OCI-LY7 (cell line): ENCODE measurements around the gene PDSS2. TPM values are rescaled to one million over a fixed set of nuclear protein-coding genes. Genes with fewer than 3 reads are reported as not detected.

Experiments
- BruUV-seq: library from RNA; stranded (reverse); fragments of 400-500 nt; replicated peaks from 2 replicates; lab custom pipeline; 2021; lab: Mats Ljungman, UMichigan
- CTCF ChIA-PET: fragments of 300-600 bp; sonication (Branson Sonifier 250); formaldehyde crosslinking; loops from one replicate; lab custom pipeline; 2022; ENCODE audit warnings: antibody characterized with exemption; ENCODE audit not compliant: unreplicated experiment; lab: Charles Lee
- POLR2A ChIA-PET: fragments of 300-600 bp; sonication (Branson Sonifier 250); formaldehyde crosslinking; loops from one replicate; lab custom pipeline; 2022; ENCODE audit warnings: antibody characterized with exemption; lab: Charles Lee
- DNase-seq: peaks from one replicate; pipeline ENCODE4 v3.0.0-alpha.2; 2015; ENCODE audit warnings: low spot score
- H2AFZ ChIP-seq: fragments of 200-600 bp; sonication (generic), shearing (Covaris generic); 2 replicates; pipeline ENCODE4 v1.6.1; 2014; ENCODE audit warnings: mild to moderate bottlenecking, antibody characterized with exemption, low read length, moderate library complexity
- H3K27ac ChIP-seq: fragments of 200-600 bp; sonication (generic); 2 replicates; pipeline ENCODE4 v1.5.1; 2014; ENCODE audit warnings: mixed run types, low read depth, mild to moderate bottlenecking, moderate library complexity, low read length, inconsistent platforms; ENCODE audit not compliant: poor library complexity, severe bottlenecking
- H3K36me3 ChIP-seq: fragments of 200-600 bp; sonication (generic); 2 replicates; pipeline ENCODE4 v1.6.1; 2014; ENCODE audit warnings: mild to moderate bottlenecking, antibody characterized with exemption, low read length, moderate library complexity, mixed read lengths; ENCODE audit not compliant: insufficient read depth
- H3K4me1 ChIP-seq: fragments of 200-600 bp; sonication (generic); 2 replicates; pipeline ENCODE4 v1.5.1; 2014; ENCODE audit warnings: mild to moderate bottlenecking, low read length; ENCODE audit not compliant: insufficient read depth, poor library complexity, severe bottlenecking
- H3K4me2 ChIP-seq: fragments of 200-600 bp; sonication (generic); 2 replicates; pipeline ENCODE4 v1.6.1; 2014; ENCODE audit warnings: mild to moderate bottlenecking, low read length
- H3K4me3 ChIP-seq: fragments of 200-600 bp; sonication (generic); 2 replicates; pipeline ENCODE4 v1.5.1; 2014; ENCODE audit warnings: mild to moderate bottlenecking, low read depth, low read length; ENCODE audit not compliant: poor library complexity, severe bottlenecking
- H3K79me2 ChIP-seq: fragments of 200-600 bp; sonication (generic); 2 replicates; pipeline ENCODE4 v1.6.1; 2016; ENCODE audit warnings: low read depth, mild to moderate bottlenecking, low read length, moderate library complexity, mixed read lengths; ENCODE audit not compliant: insufficient read depth
- H3K9me2 ChIP-seq: fragments of 200-600 bp; sonication (generic); 2 replicates; pipeline ENCODE4 v1.6.1; 2016; ENCODE audit warnings: mild to moderate bottlenecking, low read length, mixed read lengths; ENCODE audit not compliant: insufficient read depth
- H3K9me3 ChIP-seq: fragments of 200-600 bp; sonication (generic); 2 replicates; pipeline ENCODE4 v1.6.1; 2014; ENCODE audit warnings: mild to moderate bottlenecking, mixed run types, low read length, mixed read lengths
- H4K20me1 ChIP-seq: fragments of 200-600 bp; sonication (generic); 2 replicates; pipeline ENCODE4 v1.6.1; 2014; ENCODE audit warnings: mild to moderate bottlenecking, antibody characterized with exemption, low read length, moderate library complexity, mixed read lengths; ENCODE audit not compliant: insufficient read depth
- CTCF ChIP-seq: fragments of 200-600 bp; sonication (generic); conservative IDR thresholded peaks from 2 replicates; pipeline ENCODE4 v1.5.1; 2014; ENCODE audit warnings: mild to moderate bottlenecking, antibody characterized with exemption, low read length, moderate library complexity, mixed read lengths
- EZH2phosphoT487 ChIP-seq: fragments of 200-600 bp; sonication (generic); IDR thresholded peaks from 2 replicates; pipeline ENCODE4 v1.6.1; 2018; ENCODE audit warnings: low read depth, borderline replicate concordance, mild to moderate bottlenecking, mixed run types, antibody characterized with exemption, low read length, moderate library complexity, mixed read lengths
- intact Hi-C: fragments of 100-400 bp; cut with micrococcal nuclease; formaldehyde crosslinking; loops from one replicate; pipeline ENCODE4 v1.10.0; 2022; ENCODE audit not compliant: unreplicated experiment
- total RNA-seq, 2 experiments: library from RNA; depleted of rRNA in 1 of 2; stranded (reverse); fragments of >200 nt in 1 of 2; shearing (Covaris generic) in 1 of 2; gene quantifications; 2 replicates each; pipeline ENCODE4 v1.2.3, GENCODE V29; 2014 to 2022

Gene PDSS2
- total RNA-seq, 2 experiments from 2014 or later = 14.7 to 24.9 TPM

- Histone ChIP-seq H4K20me1 (peaks cover 7% of the 10 kb centered on the region; the same call in 1 of the 2 replicates), H3K9me3 (no peaks in the 10 kb centered on the region), H3K27ac (peak overlapping the region; percentile 68), H3K4me3 (peak overlapping the region; percentile 95), H3K79me2 (peaks cover 59% of the 10 kb centered on the region), H3K4me1 (peaks cover 59% of the 10 kb centered on the region), H3K9me2 (no peaks in the 10 kb centered on the region), H3K36me3 (peaks cover 7% of the 10 kb centered on the region; the same call in 1 of the 2 replicates), H3K4me2 (peak overlapping the region; percentile 78), H2AFZ (no peak overlapping the region)
- peak; percentile 42 for DNase-seq
- ChIA-PET POLR2A (interaction anchor here (0.6 to 5.4 kb wide), 14 partner anchors 11 to 321 kb away, joined by 3 to 29 read pairs (median 4); partner anchors contain the start of gene PDSS2), CTCF (interaction anchor here (0.5 to 1.7 kb wide), 3 partner anchors 39 to 164 kb away, joined by 3 to 12 read pairs (median 4); no protein-coding TSS in a partner anchor)
- TF ChIP-seq EZH2phosphoT487 = no peak
- no peak for TF ChIP-seq CTCF
- BruUV-seq = no TSS peak
- intact Hi-C loops = loop anchor here (2.0 to 5.0 kb wide), 4 partner anchors 46 to 374 kb away; partner anchors contain the start of gene BEND3
Observed at GRCh38 chr6:107491138-107491609, 31.8 kb upstream of the PDSS2 start.

GRCh38 chr6:107490566-107491137 is 31.3 kb upstream of the PDSS2 start:
- peak; percentile 24 for DNase-seq
- H3K4me3 ChIP-seq = peak overlapping the region; percentile 95
- ChIA-PET POLR2A (interaction anchor here (0.6 to 5.4 kb wide), 13 partner anchors 11 to 320 kb away, joined by 3 to 29 read pairs (median 5); partner anchors contain the start of gene PDSS2), CTCF (interaction anchor here (1.7 kb wide), 1 partner anchor 165 kb away, joined by 4 read pairs; no protein-coding TSS in a partner anchor)
- peaks cover 6% of the 10 kb centered on the region; the same call in 1 of the 2 replicates for H4K20me1 ChIP-seq
- no peaks in the 10 kb centered on the region for H3K9me2 ChIP-seq
- H3K27ac ChIP-seq = peak overlapping the region; percentile 68
- peak overlapping the region; percentile 28; the same call in 1 of the 2 replicates for H2AFZ ChIP-seq
- BruUV-seq = no TSS peak
- TF ChIP-seq CTCF (no peak), EZH2phosphoT487 (no peak)
- intact Hi-C loops = loop anchor here (2.0 to 5.0 kb wide), 4 partner anchors 46 to 373 kb away; partner anchors contain the start of gene BEND3
- no peaks in the 10 kb centered on the region for H3K9me3 ChIP-seq
- H3K36me3 ChIP-seq = peaks cover 7% of the 10 kb centered on the region; the same call in 1 of the 2 replicates
- H3K4me2 ChIP-seq = peak overlapping the region; percentile 78
- H3K79me2 ChIP-seq = peaks cover 54% of the 10 kb centered on the region
- peaks cover 54% of the 10 kb centered on the region for H3K4me1 ChIP-seq
